SK-N-SH treated with all-trans-retinoic acid at 6 μM for 48 hours (cell line): ENCODE data around the gene THRB.

Experiments used
- ATAC-seq: fragments of 200-7000 bp; cut with Tn5 transposase; 3 replicates; pipeline ENCODE4 v1.9.1; 2020; ENCODE audit warnings: mild to moderate bottlenecking, moderate library complexity
- ARNTL ChIP-seq: fragments of 450-650 bp; formaldehyde crosslinking; IDR thresholded peaks from 2 replicates; pipeline ENCODE4 v1.5.0; 2020; ENCODE audit warnings: low read depth, mild to moderate bottlenecking, moderate library complexity, borderline replicate concordance
- BACH2 ChIP-seq: fragments of 250-450 bp; sonication (Bioruptor Pico); IDR thresholded peaks from 2 replicates; pipeline ENCODE4 v1.9.0; 2021; ENCODE audit warnings: mild to moderate bottlenecking, borderline replicate concordance
- CSDC2 ChIP-seq: fragments of 250-450 bp; sonication (Bioruptor Pico); IDR thresholded peaks from 2 replicates; pipeline ENCODE4 v1.5.0; 2020; ENCODE audit warnings: mild to moderate bottlenecking, moderate library complexity
- ESRRG ChIP-seq: fragments of 250-450 bp; sonication (Bioruptor Pico); IDR thresholded peaks from 2 replicates; pipeline ENCODE4 v1.6.1; 2021; ENCODE audit warnings: mild to moderate bottlenecking
- GLIS3 ChIP-seq: fragments of 250-450 bp; sonication (Bioruptor Pico); IDR thresholded peaks from 2 replicates; pipeline ENCODE4 v1.5.0; 2020; ENCODE audit warnings: mild to moderate bottlenecking, moderate library complexity
- ISL1 ChIP-seq: fragments of 250-450 bp; sonication (Bioruptor Pico); IDR thresholded peaks from 2 replicates; pipeline ENCODE4 v2.1.2; 2022; ENCODE audit warnings: mild to moderate bottlenecking, moderate library complexity
- OSR1 ChIP-seq: fragments of 250-450 bp; sonication (Bioruptor Pico); IDR thresholded peaks from 2 replicates; pipeline ENCODE4 v1.8.0; 2022; ENCODE audit warnings: moderate library complexity, mild to moderate bottlenecking, inconsistent platforms
- RARB ChIP-seq: fragments of 250-450 bp; sonication (Bioruptor Pico); IDR thresholded peaks from 2 replicates; pipeline ENCODE4 v1.8.0; 2021; ENCODE audit warnings: mild to moderate bottlenecking, moderate library complexity
- TCF4 ChIP-seq: fragments of 250-450 bp; sonication (Bioruptor Pico); IDR thresholded peaks from 2 replicates; pipeline ENCODE4 v1.8.0; 2021; ENCODE audit warnings: mild to moderate bottlenecking, moderate library complexity, borderline replicate concordance
- TOX ChIP-seq: fragments of 250-450 bp; sonication (Bioruptor Pico); IDR thresholded peaks from 2 replicates; pipeline ENCODE4 v1.8.0; 2021; ENCODE audit warnings: mild to moderate bottlenecking, moderate library complexity, borderline replicate concordance
- ZC3H10 ChIP-seq: fragments of 250-450 bp; sonication (Bioruptor Pico); IDR thresholded peaks from 2 replicates; pipeline ENCODE4 v1.5.1; 2021; ENCODE audit warnings: mild to moderate bottlenecking, moderate library complexity
- ZNF565 ChIP-seq: fragments of 450-650 bp; formaldehyde crosslinking; conservative IDR thresholded peaks from 2 replicates; pipeline ENCODE4 v1.5.0; 2020; ENCODE audit warnings: low read depth, mild to moderate bottlenecking, moderate library complexity
- ZNF70 ChIP-seq: fragments of 450-650 bp; formaldehyde crosslinking; IDR thresholded peaks from 2 replicates; pipeline ENCODE4 v1.5.0; 2020; ENCODE audit warnings: mild to moderate bottlenecking, moderate library complexity
- ZNF8 ChIP-seq: fragments of 450-650 bp; formaldehyde crosslinking; IDR thresholded peaks from 2 replicates; pipeline ENCODE4 v1.5.0; 2020; ENCODE audit warnings: mild to moderate bottlenecking, moderate library complexity
- TF ChIP-seq, protein P1 (sequence below): fragments of 250-450 bp; sonication (Bioruptor Pico); IDR thresholded peaks from 2 replicates; pipeline ENCODE4 v1.5.1; 2021; ENCODE audit warnings: mild to moderate bottlenecking, moderate library complexity
- TF ChIP-seq, protein P2 (sequence below): fragments of 250-450 bp; sonication (Bioruptor Pico); IDR thresholded peaks from 2 replicates; pipeline ENCODE4 v1.8.0; 2021; ENCODE audit warnings: low read depth, mild to moderate bottlenecking, moderate library complexity, borderline replicate concordance
- TF ChIP-seq, protein P3 (sequence below): fragments of 250-450 bp; sonication (Bioruptor Pico); IDR thresholded peaks from 2 replicates; pipeline ENCODE4 v1.5.1; 2020; ENCODE audit warnings: low read depth, mild to moderate bottlenecking, moderate library complexity
- TF ChIP-seq, protein P4 (sequence below): fragments of 250-450 bp; sonication (Bioruptor Pico); IDR thresholded peaks from 2 replicates; pipeline ENCODE4 v1.8.0; 2020; ENCODE audit warnings: mild to moderate bottlenecking, moderate library complexity, borderline replicate concordance

THRB gene

DNA sequence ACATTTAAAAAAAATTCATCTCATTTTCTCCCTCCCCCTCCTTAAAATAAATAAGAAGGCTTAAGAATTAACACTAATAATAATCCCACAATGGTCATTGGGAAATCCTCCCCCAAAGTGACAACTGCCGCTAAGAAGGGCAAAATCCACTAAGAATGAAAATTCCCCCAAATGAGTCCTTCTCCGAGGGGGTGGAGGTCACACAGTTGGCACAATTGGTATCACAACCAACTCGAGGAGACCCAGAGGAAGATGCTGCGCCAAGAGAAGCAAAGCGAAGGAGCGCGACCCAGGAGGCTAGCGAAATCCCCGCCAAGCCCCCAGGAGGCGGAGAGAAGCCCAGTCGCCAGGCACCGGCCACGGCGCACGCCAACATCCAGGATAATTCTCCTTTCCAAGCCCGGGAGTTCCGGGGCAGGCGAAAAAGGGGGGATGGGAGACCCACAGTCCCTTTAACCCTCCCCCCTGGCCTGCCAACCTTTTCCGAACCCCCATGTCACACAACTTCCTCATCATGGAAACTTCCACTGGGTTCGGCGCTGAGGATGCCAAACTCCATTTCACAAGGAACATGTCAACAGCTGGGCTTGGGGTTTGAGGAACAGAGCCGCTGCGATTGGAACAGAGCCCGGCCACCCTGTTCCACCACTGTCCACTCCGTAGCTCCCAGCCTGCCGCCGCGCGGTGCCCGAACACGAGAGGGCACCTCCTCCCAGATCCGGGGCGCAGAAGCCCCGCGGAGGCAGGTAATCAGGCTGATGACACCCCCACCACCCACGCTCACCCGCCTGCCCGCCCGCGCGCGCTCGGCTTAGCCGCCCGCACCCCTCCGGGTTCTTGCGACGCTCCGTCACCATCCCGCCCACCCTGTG, 668 bp downstream of the THRB start (continued):
- TF ChIP-seq, protein P1, sequence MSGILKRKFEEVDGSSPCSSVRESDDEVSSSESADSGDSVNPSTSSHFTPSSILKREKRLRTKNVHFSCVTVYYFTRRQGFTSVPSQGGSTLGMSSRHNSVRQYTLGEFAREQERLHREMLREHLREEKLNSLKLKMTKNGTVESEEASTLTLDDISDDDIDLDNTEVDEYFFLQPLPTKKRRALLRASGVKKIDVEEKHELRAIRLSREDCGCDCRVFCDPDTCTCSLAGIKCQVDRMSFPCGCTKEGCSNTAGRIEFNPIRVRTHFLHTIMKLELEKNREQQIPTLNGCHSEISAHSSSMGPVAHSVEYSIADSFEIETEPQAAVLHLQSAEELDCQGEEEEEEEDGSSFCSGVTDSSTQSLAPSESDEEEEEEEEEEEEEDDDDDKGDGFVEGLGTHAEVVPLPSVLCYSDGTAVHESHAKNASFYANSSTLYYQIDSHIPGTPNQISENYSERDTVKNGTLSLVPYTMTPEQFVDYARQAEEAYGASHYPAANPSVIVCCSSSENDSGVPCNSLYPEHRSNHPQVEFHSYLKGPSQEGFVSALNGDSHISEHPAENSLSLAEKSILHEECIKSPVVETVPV: no peak

DNA sequence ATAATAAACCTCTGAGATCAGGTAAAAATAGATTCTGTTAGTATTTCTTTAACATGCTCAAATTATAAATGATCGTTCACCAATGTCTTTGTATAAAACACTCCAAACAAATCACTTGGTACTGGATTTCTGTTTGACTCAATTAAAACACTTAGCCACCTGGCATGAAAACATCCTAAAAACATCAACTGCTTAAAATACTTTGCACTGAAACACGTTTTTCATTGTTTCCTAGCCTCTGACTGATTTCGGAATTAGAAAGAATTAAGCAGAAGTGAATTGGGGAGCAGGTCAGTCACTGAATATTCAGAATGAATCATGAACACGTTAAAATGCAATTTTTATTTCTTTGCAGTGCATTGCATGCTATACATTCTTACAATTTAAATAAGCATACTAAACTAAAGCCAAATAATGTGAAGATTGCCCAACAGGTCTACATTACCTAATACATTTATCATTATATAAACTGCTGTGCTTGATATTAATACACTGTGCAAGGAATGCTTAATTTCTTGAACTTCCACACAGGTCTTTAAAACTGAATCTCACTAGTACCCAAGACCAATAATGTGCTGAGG, 1.6 kb downstream of the THRB start:
- no peak for ATAC-seq
- TF ChIP-seq ZC3H10 (CRISPR knock-in tag) (no peak), CSDC2 (no peak), GLIS3 (CRISPR knock-in tag) (no peak), ZNF8 (no peak), RARB (CRISPR knock-in tag) (no peak), ZNF70 (CRISPR knock-in tag) (no peak), TCF4 (CRISPR knock-in tag) (no peak), ISL1 (no peak), ESRRG (CRISPR knock-in tag) (no peak), TOX (CRISPR knock-in tag) (no peak), ARNTL (CRISPR knock-in tag) (no peak), BACH2 (no peak), OSR1 (CRISPR knock-in tag) (no peak), ZNF565 (CRISPR knock-in tag) (no peak)
- TF ChIP-seq, protein P2, sequence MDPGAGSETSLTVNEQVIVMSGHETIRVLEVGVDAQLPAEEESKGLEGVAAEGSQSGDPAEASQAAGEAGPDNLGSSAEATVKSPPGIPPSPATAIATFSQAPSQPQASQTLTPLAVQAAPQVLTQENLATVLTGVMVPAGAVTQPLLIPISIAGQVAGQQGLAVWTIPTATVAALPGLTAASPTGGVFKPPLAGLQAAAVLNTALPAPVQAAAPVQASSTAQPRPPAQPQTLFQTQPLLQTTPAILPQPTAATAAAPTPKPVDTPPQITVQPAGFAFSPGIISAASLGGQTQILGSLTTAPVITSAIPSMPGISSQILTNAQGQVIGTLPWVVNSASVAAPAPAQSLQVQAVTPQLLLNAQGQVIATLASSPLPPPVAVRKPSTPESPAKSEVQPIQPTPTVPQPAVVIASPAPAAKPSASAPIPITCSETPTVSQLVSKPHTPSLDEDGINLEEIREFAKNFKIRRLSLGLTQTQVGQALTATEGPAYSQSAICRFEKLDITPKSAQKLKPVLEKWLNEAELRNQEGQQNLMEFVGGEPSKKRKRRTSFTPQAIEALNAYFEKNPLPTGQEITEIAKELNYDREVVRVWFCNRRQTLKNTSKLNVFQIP (CRISPR knock-in tag): no peak
- TF ChIP-seq, protein P3, sequence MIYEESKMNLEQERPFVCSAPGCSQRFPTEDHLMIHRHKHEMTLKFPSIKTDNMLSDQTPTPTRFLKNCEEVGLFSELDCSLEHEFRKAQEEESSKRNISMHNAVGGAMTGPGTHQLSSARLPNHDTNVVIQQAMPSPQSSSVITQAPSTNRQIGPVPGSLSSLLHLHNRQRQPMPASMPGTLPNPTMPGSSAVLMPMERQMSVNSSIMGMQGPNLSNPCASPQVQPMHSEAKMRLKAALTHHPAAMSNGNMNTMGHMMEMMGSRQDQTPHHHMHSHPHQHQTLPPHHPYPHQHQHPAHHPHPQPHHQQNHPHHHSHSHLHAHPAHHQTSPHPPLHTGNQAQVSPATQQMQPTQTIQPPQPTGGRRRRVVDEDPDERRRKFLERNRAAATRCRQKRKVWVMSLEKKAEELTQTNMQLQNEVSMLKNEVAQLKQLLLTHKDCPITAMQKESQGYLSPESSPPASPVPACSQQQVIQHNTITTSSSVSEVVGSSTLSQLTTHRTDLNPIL (CRISPR knock-in tag): no peak
- TF ChIP-seq, protein P1: no peak

DNA sequence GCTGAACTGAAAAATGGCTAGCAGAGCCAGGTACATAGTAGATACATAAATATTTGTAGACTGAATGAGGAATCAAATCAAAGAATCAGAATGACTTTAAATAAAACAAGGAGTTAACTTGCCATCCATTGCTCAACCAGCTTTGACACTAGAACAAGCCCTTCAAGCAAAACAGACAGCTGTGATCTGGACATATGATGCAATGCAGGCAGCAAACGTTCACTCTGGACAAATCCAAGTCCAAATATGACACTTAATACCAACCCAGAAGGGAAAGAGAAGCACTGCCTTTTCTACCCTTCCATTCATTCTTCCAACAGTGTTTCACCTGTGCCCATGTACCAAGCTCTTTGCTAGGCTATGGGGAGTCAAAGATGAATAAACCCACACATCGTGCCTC, 4.5 kb downstream of the THRB start:
- ATAC-seq: no peak
- TF ChIP-seq TCF4 (CRISPR knock-in tag): no peak
- no peak for TF ChIP-seq RARB (CRISPR knock-in tag)
- TF ChIP-seq ISL1: no peak
- TF ChIP-seq TOX (CRISPR knock-in tag): no peak
- TF ChIP-seq OSR1 (CRISPR knock-in tag): no peak
- no peak for TF ChIP-seq ZNF70 (CRISPR knock-in tag)

DNA sequence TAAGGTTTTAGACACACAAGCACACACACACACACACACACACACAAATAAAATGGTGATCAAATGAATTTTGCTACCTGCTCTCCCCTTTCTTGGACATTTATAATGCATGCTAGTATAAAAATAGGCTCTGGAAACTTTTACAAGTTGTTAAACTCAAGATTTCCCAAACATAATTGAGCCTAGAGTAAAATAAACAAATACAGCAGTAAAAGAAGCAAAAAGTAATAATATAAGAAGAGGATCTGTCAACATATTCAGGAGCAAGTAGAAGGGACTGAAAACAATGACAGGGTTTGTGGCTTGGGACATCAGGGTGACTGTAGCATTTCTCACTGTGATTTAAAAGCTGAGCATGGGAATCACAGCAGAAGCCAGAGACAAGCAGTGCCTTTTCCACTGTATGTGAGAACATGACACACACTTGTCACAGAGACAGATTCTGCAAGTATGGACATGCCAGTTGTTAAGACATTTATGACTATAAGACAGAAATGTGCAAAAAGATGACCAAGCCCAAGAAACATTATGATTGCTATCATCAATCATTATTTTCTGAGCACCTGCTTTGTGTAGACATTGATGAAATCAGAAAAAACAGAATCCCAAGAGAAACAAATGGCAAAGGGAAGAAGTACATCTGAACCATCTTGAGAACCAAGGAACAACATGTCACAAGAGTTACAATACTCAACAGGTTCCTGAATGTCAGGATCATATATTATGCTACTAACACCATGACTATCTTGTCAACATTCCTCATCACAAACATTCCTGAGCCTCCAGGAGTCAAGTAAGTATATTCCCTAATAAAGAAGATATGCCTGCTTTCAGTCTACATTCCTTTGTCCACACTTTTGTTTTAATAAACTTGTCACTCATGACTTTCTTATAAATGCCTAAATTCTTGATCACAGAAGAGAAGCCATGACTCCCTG, 7.1 kb downstream of the THRB start:
- ATAC-seq: no peak
- no peak for TF ChIP-seq ISL1
- no peak for TF ChIP-seq GLIS3 (CRISPR knock-in tag)
- TF ChIP-seq ZNF70 (CRISPR knock-in tag): no peak
- TF ChIP-seq, protein P4, sequence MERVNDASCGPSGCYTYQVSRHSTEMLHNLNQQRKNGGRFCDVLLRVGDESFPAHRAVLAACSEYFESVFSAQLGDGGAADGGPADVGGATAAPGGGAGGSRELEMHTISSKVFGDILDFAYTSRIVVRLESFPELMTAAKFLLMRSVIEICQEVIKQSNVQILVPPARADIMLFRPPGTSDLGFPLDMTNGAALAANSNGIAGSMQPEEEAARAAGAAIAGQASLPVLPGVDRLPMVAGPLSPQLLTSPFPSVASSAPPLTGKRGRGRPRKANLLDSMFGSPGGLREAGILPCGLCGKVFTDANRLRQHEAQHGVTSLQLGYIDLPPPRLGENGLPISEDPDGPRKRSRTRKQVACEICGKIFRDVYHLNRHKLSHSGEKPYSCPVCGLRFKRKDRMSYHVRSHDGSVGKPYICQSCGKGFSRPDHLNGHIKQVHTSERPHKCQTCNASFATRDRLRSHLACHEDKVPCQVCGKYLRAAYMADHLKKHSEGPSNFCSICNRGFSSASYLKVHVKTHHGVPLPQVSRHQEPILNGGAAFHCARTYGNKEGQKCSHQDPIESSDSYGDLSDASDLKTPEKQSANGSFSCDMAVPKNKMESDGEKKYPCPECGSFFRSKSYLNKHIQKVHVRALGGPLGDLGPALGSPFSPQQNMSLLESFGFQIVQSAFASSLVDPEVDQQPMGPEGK (CRISPR knock-in tag): no peak
- TF ChIP-seq TCF4 (CRISPR knock-in tag): no peak
- TF ChIP-seq, all 23 proteins: peak for 0
